ENCODE measurements around the gene KIAA1671.
A peak's percentile ranks its signal among the peaks of the same experiment; 100 is the strongest.

Gene KIAA1671

DNA sequence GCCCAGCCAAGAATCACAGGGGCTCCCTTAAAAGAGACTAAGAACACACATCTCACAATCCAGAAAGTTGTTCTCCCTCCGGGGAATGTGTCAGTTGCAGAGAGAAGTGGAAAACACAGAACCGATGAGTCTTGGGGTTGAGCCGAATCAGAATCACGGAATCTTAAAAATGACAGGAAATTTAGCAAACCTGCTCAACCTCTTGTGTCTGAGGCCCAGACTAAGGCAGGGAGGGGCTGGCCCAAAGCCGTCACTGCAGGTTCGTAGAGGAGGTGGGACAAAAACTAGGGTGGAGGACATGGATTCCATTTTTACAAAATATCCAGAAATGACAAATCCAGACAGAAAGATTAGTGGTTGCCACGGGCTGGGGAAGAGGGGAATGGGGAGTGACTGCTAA lies 63.8 kb downstream of the KIAA1671 start:
- no peak for DNase-seq

DNA sequence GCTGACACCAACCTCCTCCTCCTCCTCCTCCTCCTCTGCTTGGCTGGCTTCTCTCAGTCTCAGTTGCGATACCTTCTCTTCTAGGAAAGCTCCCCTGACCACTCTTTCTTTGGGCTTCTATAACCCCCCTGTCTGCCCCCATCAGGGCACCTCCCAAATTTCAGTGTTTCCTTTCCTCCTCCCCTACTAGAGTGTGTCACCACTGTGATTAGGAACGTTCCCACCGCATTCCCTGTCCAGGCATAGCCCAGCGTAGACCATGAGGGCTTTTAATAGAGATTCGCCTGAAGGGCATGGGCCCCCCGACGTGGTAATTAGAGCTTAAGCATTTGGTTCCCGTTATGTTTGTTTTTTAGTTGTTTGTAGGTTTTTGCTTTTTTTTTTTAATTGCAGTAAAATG lies 65.5 kb downstream of the KIAA1671 start:
- no peak for DNase-seq

DNA sequence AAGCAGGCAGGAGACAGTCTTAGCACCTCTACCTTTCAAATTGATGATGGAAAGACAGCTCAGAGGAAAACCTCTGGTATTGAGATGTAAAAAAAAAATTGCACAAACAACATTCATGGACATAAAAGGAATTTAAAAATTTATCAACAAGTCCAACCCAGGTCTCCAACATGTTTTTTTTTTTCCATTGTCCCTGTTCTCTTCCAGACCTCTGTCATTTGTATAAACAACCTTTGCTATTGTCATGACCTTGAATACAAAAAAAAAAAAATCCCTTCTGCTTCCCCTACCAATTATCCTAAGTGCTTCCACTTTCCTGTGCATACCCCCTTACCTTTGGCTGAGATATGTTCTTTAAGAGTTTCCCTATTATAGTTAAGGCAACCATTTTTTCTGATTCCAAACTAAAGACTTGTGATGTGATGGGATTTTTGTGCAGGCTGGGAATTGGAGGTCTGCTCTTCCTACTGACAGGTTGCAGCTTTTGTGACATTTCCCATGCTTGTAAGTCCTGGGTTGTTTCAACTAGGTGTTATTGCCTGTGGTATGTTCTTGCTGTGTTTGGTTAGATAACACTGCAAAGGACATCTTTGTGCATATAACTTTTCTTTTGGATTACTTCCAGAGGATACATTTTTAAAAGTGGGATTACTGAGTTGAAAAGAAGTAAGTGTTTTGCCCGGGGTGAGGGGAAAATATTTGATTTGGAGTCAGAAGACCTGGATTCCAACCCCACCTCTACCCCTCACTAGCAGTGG lies 67.1 kb downstream of the KIAA1671 start:
- no peak for DNase-seq

DNA sequence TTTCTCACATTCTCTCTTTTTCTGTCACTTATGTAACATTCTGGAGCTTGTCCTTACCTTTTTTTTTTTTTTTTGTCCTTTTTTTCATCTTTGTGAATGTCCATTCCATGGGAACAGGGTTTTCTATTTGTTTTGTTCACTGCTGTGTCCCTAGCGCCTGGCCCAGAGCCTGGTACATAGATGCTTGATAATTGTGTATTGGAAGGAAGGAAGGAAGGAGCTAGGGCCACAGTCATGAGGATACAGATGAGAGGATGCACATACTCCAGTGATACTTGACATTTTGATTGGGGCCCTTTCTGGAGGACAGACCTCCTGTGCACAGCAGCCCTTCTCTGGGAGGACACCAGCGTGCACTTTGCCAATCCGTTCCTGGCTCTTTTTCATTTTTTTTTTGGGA lies 68.9 kb downstream of the KIAA1671 start:
- DNase-seq = no peak

DNA sequence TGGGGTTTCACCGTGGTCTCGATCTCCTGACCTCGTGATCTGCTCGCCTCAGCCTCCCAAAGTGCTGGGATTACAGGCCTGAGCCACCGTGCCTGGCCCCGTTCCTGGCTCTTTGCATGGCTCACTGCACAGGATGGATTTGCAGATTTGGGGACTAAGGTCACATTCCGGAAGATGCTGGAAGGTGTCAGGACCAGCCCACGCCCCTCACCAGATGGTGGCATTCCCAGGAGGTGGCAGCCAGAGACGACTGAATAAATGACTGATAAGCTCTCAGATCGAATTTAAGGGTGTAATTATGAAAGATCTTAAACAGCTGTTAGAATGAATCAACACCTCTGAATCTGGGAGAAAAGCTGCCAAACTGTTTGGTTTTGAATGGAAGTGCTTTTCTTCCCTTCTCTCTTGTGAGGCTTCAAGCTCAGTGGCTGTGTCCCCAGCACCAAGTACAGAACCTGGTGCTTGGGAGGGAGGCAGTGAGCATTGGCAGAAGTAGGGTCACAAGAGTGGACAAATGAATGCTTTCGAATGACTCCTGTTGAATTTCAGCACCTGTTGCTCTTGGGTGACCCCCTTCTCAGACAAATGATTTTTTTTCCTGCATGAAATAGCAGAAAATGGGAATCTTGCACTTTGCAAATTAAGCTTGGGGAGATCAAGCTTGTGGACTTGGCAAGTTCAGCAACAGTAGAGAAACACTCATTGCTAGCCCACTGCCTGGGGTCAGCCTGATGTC lies 69.6 kb downstream of the KIAA1671 start:
- peak; percentile 21 for DNase-seq

DNA sequence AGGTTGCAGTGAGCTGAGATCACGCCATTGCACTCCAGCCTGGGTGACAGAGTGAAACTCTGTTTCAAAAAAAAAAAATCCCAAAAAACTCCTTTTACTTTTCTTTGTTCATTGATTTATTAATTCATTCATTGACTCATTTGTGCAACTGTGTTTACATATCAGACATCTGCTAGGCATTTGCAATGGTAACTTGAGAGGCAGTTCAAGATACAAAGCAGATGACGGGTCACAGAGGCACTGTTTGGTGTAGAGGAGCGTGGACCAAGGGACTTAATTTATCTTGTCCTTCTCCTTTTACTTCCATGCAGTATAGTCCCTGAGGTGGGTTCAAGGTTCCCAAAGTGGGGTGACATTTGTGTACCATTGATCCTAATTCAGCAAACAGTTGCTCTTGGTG lies 71.4 kb downstream of the KIAA1671 start:
- no peak for DNase-seq

DNA sequence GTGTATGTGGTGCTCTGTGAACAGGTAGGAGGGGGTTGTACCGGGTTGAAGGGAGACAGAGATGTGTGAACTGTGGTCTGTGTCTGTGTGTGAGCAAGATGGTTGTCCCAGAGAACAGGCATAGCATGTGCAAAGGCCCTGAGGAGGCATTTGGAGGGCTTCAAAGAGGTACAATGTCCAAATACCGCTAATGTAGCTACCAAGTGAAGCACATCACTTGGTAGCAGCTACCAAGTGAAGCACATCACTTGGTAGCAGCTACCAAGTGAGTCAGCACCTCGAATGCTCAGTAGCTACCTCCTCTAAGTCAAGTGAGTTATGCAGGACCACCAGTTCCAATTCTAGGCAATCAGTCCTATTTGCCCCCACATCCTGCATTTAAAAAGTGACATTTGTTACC lies 72.4 kb downstream of the KIAA1671 start:
- no peak for DNase-seq

DNA sequence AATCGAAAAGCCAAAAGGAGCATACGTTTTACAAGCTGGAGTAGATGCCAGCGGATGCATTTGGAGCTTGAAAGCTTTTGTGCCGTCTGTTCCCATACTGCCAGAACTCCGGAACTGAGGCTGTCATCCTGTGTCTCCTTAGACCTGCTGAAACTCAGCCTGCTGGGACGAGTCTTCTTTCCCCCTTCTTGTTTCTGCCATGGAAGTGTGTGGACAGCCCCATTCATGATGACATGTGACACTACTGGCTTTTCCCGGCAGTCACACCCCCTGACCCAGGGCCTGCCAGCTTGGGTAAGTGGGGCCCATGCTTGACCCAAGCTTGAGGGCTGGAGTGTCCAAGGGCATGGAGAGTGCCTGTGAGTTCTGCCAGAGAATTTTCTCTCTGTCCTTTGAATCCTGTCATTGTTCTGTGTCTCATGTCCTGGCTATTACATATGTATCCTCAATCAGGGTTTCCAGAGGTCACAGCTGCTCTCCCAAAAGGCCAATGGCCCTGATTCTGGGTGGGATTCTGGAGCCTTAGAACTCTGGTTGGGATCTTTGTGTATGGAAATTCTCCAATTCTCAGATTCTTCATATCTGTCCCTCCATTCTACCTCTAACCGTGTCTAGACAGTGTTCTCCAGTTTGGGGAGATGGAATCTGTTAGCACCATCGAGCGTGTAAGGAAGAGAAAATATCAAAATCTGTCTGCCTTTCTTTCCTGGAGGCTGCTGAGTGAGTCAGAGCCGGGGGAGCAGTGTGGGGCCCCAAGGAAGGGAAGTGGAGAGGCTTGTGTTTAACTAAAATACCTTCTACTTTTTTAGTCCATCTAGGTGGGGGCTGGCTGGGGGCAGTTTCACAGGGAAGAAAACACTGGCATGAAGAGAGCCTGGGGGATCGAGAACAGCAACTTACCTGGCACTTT lies 73.2 kb downstream of the KIAA1671 start:
- DNase-seq = no peak

DNA sequence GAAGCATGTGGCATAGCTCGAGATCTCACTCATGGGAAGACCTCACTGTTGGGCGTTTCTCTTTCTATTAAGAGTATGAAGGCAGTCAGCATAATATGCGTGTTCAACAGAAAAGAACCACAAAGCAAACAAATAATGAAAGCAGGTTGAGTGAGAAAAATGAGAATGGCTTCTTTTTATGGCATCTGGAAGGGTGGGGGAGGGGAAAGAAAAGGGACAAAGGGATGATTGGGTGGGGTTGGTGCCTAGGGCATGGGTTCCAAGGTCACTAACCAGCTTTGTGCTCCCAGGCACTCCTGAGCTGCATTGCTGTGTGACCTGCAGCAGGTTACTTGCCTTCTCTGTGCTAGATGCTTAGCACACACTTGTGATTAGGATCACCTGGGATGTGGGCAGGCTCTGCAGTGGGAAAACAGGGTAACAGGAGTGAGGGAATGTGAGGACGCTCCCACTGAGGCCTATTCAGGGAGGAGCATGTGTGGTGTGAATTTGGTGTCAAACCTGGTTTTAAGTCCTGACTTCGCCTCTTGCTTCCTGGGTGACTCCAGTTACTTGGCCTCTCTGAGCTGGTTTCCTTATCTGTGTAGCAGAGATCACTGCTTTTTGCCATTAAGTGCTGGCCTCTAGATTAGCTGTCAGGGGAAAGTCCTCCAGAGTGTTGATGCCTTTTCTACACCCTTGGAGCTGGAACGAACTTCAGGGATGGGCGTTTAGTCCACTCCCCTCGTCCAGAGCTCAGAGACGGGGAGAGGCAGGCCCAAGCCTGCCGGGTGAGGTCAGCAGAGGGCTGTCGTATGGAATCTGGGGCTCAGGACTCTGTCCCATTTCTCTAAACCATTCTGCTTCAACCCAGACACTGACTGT lies 74.8 kb downstream of the KIAA1671 start:
- DNase-seq = no peak

DNA sequence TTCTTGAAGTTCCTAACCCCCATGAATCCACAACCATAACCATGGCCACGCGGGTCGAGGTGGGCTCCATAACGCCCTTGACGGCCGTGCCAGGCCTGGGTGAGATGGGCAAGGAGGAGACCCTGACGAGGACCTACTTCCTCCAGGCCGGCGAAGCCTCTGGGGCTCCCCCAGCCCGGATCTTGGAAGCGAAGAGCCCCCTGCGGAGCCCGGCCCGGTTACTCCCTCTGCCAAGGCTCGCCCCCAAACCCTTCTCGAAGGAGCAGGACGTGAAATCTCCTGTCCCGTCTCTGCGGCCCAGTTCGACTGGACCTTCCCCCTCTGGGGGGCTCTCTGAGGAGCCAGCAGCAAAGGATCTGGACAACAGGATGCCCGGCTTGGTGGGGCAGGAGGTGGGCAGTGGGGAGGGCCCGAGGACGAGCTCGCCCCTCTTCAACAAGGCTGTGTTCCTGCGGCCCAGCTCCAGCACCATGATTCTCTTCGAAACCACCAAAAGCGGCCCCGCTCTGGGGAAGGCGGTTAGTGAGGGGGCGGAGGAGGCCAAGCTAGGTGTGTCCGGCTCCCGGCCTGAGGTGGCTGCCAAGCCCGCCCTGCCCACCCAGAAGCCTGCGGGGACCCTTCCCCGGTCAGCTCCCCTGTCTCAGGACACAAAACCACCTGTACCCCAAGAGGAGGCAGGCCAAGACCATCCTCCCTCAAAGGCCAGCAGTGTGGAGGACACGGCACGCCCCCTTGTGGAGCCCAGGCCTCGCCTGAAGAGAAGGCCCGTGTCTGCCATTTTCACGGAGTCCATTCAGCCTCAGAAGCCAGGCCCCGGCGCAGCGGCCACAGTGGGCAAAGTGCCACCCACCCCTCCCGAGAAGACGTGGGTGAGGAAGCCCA lies 75.7 kb downstream of the KIAA1671 start:
- DNase-seq = no peak

DNA sequence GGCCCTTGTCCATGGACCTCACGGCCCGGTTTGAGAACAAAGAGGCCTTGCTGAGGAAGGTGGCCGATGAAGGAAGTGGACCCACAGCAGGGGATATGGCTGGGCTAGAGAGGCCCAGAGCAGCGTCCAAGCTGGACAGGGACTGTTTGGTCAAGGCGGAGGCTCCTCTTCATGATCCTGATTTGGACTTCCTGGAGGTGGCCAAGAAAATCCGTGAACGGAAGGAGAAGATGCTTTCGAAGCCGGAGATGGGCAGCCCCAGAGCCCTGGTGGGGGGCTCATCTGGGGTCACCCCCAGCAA lies 76.3 kb downstream of the KIAA1671 start:
- DNase-seq = no peak

DNA sequence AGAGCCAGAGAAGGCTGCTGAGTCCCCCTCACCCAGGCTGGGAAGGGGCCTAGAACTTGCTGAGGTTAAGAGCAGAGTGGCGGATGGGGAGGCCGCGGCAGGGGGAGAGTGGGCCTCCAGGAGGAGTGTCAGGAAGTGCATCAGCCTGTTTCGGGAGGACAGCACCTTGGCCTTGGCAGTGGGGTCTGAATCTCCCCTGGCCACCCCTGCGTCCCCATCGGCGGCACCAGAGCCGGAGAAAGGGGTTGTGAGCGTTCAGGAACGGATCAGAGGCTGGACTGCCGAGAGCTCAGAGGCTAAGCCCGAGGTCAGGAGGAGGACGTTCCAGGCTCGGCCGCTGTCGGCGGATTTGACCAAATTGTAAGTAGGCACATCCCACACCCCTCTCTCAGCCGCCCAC lies 76.7 kb downstream of the KIAA1671 start:
- no peak for DNase-seq

DNA sequence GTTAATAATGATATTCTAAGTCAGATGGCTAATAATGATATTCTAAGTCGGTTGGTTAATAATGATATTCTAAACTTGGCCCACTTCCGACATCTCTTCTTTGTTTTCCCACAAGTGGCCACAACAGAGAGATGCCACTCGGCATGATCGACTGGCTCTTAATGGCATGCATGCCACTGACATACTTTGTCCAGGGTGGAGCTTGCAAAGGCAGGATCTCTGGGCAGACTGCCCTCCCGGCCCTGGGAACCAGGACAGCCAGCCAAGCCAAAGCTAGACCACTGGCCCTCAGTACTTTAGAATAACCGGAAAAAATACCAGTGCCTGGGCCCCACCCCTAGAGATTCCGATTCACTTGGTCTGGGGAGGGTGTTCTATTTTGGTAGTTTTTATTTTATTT lies 78.1 kb downstream of the KIAA1671 start:
- DNase-seq = no peak

DNA sequence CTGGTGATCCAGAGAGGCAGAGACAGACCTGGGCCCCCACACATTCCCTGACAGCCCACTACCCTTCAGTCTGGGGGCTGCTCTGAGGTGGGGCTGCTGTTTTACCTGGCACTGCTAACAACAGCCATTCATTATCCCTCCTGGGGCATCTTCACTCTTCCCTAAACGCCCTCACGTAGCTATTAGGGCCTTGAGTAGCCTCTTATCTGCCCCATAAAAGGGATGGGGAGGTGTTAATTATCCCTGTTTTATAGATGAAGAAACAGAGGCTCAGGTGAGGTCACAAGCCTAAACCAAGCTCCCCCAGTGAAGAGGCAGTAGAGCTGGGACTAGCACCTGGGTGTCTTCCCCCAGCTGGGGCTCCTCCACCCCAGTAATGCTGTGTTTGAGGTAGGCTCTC lies 79.5 kb downstream of the KIAA1671 start:
- no peak for DNase-seq

DNA sequence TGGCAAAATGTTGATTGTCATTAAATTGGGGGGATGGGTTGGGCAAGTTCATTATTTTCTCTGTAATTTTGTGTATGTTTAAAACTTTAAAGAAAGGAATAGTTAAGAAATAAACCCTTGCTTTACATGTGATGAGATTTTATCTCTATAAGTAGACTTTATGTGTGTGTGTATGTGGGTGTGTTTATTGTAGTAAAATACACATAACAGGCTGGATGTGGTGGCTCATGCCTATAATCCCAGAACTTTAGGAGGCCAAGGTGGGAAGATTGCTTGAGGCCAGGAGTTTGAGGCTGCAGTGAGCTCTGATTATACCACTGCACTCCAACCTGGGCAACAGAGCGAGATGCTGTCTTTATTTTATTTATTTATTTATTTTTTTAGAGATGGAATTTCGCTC lies 83.2 kb downstream of the KIAA1671 start:
- DNase-seq = no peak

DNA sequence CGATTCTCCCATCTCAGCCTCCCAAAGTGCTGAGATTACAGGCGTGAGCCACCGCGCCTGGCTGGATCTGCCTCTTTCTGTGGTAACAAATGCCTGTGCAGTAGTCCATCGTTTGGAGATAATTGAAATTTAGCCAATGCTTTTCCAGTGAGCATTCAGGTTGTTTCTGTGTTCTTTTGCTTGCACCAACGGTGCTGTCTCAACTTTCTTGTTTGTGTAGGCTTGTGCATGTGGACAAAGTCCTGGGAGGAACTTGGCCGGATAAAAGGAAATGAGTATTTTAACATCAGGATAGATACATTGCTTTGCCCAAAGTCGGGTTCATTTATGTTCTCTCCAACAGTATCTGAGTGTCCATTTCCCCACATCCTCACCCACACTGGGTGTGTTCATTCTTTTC lies 85.7 kb downstream of the KIAA1671 start:
- no peak for DNase-seq

DNA sequence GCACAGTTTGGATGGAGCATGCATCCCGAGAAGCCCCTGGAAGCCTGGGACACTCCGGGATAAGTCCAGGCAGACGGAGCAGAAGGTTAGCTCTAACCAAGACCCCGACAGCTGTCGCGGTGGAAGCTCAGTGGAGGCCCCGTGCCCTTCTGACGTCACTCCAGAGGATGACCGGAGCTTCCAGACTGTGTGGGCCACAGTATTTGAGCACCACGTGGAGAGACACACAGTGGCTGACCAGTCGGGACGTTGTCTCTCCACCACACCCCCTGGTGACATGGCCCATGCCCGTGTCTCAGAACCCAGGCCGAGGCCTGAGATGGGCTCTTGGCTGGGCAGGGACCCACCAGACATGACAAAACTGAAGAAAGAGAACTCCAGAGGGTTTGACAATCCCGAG lies 86.3 kb downstream of the KIAA1671 start:
- no peak for DNase-seq

DNA sequence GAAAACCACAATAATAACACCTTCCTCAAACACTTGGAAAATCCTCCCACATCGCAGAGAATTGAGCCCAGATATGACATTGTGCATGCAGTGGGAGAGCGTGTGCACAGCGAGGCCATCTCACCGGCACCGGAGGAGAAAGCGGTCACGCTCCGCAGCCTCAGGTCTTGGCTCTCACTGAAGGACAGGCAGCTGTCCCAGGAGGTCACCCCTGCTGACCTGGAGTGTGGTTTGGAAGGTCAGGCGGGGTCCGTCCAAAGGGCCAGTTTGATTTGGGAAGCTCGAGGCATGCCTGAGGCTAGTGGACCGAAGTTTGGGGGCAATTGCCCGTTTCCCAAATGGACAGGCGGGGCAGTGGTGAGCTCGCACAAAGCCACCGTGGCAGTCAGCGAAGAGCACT lies 86.7 kb downstream of the KIAA1671 start:
- DNase-seq = no peak

DNA sequence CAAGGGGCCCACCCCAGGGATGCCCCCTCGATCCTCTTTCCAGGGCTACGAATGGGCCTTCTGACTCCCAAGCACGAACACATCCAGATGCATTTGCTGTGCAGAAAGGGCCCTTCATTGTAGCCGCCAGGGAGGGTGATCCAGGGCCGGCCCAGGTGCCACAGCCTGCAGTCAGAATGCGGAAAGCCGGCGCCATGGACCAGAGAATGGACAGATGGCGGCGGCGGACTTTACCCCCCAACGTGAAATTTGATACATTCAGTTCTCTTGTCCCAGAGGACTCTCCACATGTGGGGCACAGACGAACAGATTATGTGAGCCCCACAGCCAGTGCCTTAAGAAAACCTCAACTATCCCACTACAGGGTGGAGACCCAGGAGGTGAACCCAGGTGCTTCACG lies 87.2 kb downstream of the KIAA1671 start:
- DNase-seq = no peak

DNA sequence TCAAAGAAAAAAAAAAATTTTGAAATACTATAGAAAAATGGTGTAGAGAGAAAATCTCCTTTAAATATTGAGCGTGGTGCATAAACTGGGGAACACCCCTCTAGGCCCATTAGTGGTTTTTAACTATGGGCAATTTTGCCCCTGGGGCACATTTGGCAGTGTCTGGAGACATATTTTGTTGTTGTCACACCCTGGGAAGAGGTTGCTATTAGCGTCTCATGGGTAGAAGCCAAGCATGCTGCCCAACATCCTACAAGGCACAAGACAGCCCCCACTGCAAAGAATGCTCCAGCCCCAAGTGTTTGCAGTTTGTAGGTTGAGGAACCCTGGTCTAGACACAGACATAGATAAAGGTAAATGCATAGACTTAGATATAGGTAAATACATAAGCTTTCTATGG lies 92.6 kb downstream of the KIAA1671 start:
- DNase-seq = no peak

DNA sequence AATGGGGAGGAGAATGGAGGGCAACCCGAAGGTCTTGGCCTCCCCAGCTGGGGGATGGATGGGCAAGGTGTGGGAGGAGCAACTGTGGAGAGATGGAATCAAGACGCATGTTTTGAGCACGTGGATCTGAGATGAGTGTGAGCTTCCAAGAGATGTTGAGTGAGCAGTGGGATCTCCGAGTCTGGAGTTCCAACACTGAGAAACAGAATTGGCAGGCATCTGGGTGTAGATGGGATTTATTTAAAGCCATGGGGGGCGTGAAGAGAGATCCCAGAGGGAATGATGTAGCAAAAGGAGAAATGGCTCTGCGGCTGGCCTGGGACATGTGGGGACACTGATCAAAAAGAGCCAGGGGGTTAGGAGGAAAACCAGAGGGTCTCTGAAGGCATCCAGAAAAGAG lies 95.6 kb downstream of the KIAA1671 start:
- DNase-seq = no peak

All from NCI-H1694 (cell line).